NCI-H2227 treated with DMSO at 0.1 percent for 48 hours (cell line): ENCODE data around the gene LDLRAD1.
A peak's percentile ranks its signal among the peaks of the same experiment; 100 is the strongest.
"Not testable (repeated sequence)": the region's sequence is repeated elsewhere in the genome, so short reads cannot be mapped to it uniquely, and the experiment has no call there.

Experiments
- DNase-seq: peaks from one replicate; lab custom pipeline; 2025; lab: John Stamatoyannopoulos, UW

Gene LDLRAD1

DNA sequence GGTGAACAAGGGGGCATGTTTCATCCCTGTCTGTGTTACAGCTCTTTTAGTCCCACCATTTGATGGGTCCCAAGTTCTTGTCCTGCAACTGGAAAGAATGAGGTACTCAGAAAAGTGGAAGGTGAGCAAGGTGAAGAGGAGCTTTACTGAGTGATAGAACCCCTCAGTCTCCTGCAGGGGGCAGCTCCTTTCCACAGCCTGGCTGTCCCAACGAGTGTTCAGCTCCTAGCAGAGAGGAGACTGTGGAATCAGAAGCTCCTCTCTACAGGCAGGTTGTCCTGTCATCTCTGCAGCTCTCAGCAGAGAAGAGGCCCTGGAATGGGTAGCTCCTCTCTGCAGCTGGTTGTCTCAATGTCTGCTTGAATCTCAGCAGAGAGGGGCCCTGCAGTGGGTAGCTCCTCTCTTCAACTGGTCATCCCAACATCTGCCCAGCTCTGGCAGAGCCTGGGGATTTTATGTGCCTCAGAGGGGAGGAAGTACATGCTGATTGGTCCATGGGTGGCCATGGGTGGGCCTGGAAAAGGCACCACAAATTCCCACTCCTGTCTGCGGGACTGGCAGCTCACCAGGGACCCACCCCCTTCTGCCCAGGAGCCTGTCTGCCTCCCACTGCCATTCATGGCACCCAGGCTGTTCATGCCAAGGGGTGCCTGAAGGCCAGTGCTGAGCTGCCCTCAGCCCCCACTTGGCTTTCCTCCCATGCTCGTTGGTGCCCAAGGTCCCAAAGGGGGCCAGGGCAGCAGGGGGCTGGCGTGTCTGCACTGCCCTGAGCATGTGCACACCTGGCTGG is 25.7 kb downstream of the LDLRAD1 start:
- DNase-seq = no peak

DNA sequence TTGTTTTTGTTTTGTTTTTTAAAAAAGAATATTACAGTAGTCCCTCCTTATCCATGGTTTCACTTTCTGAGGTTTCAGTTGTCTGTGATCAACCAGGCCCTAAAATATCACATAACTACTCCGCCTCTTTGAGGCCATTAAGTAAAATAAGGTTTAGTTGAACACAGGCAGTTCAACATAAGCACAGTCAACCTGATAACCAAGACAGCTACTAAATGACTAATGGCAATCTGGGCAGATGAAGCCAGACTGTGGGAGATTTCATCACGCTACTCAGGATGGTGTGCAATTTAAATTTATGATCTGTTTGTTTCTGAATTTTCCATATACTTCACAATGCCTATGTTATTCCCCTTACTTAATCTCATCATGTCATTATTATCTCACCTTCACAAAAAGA is 30.1 kb downstream of the LDLRAD1 start:
- no peak for DNase-seq

DNA sequence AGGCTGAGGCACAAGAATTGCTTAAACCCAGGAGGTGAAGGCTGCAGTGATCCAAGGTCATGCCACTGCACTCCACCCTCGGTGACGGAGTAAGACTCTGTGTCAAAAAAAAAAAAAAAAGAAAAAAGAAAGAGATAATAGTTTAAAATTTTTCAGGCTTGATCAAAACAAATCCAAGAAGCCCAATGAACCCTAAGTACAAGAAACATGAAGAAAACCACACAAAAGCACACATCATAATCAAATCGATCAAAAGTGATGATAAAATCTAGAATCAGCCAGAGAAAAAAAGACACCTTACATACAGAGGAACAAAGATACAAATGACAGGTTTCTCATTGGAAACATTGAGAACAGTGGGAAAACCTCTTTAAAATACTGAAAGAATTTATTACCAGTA is 31.5 kb downstream of the LDLRAD1 start:
- no peak for DNase-seq

DNA sequence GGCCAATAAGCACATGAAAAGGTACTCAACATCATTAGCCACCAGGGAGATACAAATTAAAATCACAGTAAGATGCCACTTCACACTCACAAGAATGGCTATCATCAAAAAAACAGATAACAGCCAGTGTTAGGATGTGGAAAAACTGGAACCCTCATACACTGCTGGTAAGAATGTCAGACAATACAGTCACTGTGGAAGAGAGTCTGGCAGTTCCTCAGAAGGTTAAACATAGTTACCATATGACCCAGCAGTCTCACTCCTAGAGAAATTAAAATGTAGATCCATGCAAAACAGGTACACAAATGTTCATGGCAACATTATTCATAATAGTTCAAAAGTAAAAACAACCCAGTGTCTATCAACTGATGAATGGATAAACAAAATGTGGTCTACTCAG is 33.3 kb downstream of the LDLRAD1 start:
- DNase-seq = no peak

DNA sequence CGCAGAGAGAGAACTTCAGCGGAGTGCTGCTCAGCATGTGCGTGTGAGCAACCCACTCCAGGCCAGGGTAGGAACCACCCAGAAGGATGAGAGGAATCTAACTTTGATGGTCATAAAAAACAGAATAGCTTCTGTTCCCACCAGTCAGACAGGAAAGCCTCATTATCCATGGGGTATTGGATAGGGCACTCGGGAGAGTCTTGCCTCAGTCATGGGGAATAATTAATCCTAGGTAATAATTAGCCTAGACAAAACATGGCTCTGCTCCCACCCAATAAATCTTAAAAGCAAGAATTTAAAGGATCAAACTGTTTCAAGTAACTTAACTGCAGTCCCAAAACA is 35.3 kb downstream of the LDLRAD1 start:
- no peak for DNase-seq

DNA sequence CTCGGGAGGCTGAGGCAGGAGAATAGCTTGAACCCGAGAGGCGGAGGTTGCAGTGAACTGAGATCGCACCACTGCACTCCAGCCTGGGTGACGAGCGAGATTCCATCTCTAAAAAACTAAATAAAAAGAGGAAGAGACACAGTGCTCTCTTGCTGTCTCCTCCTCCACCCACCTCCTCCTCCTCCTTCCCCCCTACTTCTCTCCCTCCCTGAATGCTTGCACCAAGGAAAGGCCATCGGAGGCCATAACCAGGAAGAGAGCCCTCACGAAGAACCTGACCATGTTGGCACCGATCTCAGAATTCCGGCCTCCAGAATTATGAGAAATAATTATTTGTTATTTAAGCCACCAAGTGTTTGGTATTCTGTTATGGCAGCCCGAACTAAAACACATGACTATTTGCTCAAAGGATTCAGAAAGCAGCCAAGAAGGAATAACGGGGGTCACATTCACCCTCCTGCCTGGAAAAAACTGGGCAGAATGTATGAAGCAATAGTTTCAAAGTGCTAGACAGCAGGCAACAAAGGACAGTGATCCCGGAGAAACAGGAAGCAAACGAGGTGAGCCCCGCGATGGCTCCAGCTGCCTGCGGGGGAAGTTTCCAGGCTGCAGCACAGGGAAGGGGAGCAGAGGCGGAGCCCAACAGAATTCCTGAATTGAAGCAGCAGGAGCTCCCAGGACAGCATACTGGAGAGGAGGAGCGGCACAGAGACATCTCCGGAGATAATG is 35.8 kb downstream of the LDLRAD1 start:
- DNase-seq = peak; percentile 31

DNA sequence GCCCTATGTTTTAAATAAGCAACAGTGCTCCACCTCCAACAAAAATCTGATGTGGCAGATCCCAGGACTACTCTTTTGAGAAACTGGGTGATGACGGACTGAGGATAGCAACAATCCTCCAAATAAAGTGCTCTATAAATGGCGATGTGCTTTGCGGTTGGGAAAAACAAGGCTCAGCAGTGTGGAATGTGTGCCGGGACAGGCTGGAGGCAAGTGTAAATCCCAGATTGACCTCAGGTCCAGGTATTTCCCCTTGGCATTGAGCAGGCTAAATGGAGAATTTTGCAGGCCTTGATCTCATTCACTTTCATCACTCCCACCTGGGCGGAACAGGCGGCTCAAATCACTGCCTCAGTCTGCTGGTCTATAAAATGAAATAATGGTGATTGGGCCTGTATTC is 36.8 kb downstream of the LDLRAD1 start:
- no peak for DNase-seq

DNA sequence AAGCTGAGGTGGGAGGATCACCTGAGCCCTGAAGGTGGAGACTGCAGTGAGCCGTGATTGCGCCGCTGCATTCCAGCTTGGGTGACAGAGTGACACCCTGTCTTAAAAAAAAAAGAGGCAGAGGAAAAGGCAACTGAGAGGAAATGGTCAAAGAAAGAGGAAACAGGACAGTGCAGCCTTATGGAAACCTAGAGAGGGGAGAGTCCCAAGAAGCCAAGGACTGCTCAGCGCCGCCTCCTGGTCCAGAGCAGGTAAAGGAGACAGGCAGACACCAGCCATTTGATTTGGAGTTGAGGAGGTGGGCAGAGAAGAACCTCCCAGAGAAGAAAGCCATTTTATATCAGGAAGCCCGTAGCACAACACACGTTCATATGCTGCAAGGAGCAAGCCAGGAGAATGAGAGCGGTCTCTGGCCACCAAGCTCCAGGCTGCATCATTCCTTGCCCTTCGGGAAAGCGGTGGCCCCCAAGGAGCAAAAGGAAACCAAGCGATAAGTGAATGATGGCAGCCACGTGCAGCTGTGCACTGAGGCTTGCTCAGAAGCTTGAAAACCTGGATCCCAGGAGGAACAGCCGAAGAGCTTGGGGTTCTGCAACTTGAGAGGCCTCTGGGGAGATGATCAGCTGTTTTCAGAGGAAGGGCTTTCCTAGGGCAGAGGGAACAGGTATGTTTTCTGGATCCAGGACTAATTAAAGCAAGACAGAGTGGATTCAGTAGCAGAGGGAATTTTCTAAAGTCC is 38.1 kb downstream of the LDLRAD1 start:
- no peak for DNase-seq

DNA sequence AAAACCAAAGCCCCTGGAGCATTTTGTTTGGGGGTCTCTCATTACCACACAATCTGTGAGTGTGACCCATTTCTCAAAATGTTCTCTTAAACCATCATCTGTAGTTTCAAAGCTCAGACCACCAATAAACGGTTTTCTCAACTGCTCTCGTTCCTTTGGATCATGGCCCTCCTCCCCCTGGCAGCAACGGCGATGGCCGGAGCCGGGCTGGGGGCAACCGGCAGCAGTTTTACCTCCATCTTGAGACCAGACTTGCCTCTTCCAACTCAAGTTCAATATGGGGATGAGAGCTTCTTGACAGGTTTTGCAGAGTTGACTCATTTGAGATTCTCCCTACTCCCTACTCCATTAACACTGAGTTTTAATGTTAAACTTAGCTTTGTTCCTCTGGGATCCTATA is 42.1 kb downstream of the LDLRAD1 start:
- DNase-seq = no peak

DNA sequence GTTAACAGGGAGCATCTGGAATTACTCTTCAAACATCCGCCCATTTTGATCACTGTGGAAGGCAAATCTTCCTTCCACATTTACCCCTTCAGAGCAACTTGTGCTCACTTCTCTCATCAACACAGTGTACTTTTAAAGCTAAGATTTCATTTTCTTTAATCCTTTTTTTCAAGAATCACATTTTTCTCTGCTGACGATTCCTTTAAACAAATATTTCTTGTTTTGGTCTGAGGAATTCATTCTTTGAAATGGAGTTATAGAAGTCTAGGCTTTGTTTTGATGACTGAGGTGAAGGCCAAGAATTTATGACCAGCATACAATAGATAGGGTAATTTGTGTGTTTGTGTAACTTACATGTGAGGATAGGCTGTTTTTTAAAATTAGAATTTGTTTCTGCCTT is 46.3 kb downstream of the LDLRAD1 start:
- DNase-seq = no peak

DNA sequence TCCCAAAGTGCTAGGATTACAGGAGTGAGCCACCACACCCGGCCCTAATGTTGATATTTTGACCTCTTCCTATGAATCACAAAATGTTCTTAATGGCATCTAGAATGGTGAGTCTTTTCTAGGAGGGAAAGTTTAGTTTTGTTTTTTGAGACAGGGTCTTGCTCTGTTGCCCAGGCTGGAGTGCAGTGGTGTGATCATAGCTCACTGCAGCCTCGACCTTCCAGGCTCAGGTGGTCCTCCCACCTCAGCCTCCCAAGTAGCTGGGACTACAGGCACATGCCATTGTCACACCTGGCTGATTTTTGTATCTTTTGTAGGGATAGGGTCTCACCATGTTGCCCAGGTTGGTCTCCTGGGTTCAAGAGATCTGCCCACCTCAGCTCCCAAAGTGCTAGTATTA is 48.7 kb downstream of the LDLRAD1 start:
- not testable (repeated sequence) for DNase-seq

DNA sequence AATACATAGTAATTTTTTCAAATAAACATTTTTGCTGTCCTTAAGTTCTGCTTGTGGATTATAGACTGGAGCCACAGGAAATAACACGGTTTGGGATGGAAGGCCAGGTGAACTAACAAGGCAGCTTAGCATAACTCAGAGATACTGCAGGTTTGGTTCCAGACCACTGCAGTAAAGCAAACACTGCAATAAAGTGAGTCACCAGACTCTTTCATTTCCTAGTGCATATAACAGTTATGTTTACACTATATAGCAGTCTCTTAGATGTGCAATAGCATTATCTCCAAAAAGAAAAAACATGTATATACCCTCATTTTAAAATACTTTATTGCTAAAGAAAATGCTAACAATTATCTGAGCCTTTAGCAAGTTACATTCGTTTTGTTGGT is 49.9 kb downstream of the LDLRAD1 start:
- no peak for DNase-seq

DNA sequence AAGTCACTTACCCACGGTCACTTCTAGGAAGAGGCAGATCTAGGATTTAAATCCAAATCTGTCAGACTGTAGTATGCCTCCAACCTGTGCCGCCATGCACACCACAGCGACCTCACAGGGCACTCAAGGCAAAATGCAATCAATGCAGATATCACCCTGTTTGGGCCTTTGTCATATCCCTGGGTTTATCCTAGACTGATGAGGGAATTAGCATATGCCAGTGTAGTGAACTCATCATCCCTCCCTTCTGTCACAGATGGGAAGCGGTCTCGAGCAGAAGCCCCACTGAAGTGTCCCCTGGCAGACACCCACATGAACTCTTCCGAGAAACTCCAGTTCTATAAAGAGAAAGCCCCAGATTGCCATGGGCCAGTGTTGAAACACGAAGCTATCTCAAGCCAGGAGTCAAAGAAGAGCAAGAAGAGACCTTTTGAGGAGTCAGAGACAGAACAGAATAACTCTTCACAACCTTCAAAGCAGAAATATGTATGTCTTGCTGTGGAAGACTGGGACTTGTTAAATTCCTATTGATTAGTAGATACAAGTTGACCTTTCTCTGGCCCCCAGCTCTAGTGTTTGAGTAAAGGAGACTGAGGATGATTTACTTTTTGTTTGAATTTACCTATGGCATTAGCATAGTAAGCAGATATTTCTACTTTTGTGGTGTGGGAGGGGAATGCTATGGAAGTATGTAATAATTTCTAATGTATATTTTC is 50.4 kb downstream of the LDLRAD1 start:
- DNase-seq = no peak

DNA sequence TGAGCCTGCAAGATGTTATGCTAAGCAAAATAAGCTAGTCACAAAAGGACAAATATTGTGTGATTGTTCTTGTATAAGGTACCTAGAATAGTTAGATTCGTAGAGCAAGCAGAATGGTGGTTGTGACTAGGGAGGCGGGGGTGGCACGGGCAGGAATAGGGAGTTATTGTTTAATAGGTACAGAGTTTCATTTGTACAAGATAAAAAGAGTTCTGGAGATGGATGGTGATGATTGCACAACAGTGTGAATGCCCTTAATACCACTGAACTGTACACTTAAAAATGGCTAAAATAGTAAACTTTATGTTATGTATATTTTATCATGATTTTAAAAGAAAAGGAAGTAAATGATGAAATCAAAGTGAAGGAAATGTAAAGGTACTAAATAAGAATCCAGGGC is 51.2 kb downstream of the LDLRAD1 start:
- DNase-seq = no peak

DNA sequence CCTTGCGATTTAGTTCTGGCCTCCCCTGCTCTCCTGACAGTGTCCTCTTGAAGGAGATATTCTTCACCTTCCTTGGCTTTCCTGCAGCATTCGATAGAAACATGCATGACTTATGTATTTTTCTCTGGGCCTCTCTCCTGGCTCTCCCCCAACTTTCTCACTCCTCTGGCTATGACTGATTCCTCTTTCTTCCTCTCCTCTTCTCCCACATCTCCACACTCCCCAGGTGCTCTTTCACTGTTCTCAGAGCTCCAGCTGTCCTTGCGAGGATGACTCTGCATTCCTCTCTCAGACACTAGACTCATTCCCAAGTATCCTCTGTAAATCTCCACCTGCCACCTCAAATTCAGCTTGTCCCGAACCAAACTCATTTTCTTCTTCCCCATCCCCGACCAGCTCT is 53.9 kb downstream of the LDLRAD1 start:
- DNase-seq = no peak

DNA sequence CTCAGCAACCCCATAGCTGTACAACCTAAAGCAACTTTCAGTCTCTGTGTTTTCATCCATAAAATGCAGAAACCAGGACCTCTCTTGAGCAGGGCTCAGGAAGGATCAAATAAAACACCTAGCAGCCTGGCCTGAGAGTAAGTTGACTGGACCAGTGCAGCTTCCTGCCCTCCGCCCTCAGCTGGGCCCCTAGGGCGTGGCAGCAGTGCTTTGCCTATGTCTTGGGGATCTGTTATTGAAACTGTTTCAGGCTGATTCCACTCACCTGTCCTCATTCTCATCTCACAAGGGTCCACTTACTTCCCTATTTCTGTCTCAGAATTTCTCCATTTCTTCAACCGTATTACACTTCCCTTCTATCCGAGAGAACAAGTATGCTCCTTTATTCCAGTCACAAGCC is 54.5 kb downstream of the LDLRAD1 start:
- DNase-seq = no peak

DNA sequence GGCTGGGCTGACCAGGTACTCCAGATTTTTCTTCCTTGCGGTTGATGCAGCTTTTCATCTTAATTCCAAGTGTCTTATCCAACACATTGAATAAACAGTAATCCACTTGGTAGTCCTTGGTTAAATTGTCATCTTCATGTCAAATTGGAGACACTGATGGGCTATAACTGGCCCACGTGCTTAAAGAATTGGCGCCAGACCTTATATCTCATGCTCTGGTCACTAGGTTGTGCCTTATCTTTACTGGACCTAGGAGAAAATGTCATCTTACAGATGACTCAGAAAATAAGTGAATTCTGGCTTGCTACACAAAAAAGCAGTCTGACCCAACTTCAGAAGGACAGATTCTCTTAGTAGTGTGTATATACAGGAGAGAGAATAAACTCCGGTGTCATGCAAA is 55.6 kb downstream of the LDLRAD1 start:
- DNase-seq = no peak

DNA sequence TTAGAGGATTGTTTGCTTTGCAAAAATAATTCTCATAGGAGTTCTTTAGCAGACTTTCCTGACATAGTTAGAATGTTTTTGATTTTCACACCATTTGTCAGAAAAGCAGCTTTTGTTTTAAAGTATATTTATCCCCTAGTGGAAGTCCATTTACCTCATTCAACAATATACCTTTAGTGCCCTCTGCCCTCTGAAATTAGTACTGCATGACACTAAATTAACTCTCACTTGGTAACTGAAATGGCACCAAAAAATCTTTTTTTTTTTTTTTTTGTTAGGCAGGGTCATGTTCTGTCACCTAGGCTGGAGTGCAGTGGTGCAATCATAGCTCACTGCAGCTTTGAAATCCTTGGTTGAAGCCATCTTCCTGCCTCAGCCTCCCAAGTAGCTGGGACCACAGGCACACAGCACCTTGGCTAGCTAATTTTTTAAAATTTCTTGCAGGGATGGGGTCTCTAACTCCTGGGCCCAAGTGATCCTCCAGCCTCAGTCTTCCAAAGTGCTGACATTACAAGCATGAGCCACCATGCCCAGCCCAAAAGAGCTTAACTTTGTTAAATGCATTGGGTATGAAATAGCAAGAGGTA is 58.2 kb downstream of the LDLRAD1 start:
- DNase-seq = no peak
